T-helper 2 cell treated with Interferon-gamma antibody and Interleukin-4, amounts not matched to agents 100 ng/mL and 5 ng/mL, for 36 hours (primary cell): ENCODE data around the gene ZMYM5. TPM values are rescaled to one million over a fixed set of nuclear protein-coding genes. Genes with fewer than 3 reads are reported as not detected.
"Not testable (repeated sequence)": the region's sequence is repeated elsewhere in the genome, so short reads cannot be mapped to it uniquely, and the experiment has no call there.

Source experiments
- intact Hi-C: fragments of 100-400 bp; cut with micrococcal nuclease; formaldehyde crosslinking; loops from one replicate; pipeline ENCODE4 v1.15.1; 2023
- total RNA-seq: library from RNA; stranded (reverse); gene quantifications from 2 replicates; pipeline ENCODE4 v1.2.3, GENCODE V29; 2022

ZMYM5 gene
- total RNA-seq, 1 donor from 2014 or later = 15.0 TPM

DNA sequence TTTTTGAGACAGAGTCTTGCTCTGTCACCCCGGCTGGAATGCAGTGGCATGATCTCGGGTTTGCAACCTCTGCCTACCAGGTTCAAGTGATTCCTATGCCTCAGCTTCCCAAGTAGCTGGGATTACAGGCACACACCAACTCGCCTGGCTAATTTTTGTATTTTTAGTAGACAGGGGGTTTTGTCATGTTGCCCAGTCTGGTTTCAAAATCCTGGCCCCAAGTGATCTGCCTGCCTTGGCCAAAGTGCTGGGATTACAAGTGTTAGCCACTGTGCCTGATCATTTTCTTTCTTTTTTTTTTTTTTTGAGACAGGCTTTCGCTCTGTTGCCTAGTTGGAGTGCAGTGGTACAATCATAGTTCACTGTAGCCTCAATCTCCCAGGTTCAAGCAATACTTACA, 28.7 kb downstream of the ZMYM5 start:
- intact Hi-C loops = no loop called here

DNA sequence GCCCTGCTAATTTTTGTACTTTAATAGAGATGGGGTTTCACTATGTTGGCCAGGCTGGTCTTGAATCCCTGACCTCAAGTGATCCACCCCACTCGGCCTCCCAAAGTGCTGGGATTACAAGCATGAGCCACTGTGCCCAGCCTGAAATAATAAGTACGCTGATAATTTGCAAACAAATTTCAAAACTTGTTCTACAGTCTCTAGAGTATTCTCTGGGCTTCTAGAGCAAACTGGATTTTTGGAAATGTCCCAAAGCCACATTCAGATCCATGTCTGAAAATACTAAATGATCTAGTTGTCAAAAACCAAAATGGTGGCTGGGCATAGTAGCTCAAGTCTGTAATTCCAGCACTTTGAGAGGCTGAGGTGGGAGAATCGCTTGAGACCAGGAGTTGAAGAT, 40.8 kb downstream of the ZMYM5 start:
- intact Hi-C loops = no loop called here

DNA sequence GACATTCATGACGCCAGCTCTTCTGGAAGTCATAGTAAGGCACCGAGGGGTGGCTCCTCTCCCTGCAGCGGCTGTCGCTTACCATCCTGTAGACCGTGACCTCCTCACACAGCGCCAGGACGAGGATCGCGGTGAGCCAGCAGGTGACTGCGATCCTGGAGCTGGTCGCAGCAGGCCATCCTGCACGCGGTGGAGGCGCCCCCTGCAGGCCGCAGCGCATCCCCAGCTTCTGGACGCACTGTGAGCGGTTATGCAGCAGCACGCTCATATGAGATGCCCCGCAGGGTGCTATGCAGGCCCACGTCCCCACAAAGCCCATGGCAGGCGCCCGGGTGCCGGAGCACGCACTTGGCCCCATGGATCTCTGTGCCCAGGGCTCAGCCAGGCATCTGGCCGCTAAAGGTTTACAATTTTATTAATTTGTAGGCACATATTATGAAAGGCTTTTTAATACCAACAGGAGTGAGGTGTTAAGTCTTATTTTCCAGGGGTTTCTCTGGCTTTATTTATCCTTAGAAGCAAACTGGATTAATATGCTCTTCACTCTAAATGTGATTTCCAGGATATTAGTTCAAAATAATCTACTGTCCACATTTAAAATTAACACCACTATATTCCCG, 45.1 kb downstream of the ZMYM5 start:
- intact Hi-C loops = no loop called here

DNA sequence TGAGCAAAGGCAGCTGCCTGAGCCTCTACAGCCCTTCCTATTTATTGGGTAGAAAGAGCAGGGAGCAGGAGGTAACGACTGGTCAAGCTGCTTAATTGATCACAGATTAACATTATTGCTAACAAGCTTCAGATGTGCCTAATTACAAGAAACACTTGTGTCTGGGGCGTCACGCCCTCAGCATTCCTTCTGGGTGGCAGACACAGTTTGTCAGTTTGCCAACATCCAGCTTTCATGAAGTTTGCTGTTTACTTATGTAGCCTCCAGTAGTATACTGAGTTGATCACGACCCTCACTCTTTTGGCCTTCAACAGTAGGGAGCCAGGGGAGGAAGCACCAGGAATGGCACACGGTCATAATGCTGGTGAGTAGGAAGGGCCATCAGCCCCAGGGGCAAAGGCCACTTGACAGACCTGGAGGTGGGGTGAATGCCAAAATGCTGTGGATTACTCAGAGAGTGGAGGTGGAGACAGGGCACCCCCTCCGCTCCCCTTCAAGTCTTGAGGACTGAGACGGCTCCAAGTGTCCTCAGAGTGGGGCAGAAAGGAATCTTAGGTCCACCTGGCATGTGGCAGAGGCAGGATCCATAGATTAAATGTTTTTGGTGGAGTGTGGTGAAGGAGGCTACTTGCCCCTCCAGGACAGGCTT, 45.8 kb downstream of the ZMYM5 start:
- intact Hi-C loops = no loop called here

DNA sequence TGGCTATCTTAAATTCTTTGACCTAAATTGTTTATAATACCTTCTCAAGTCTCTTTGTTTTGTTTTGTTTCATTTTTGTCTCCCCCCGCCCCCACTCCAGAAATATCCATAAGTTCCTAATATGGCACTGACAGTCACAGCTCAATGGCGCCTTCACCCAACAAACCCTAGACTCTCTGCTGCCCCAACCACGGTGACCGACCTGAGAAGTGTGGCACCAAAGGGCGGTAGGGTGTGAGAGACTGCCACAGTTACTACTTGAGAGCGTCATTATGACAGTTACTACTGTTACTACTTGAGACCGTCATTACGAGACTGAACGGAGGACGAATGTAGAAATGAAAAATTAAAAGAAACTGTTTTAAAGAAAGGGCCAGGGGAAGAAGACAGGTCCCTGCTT, 46.3 kb downstream of the ZMYM5 start:
- intact Hi-C loops = no loop called here

DNA sequence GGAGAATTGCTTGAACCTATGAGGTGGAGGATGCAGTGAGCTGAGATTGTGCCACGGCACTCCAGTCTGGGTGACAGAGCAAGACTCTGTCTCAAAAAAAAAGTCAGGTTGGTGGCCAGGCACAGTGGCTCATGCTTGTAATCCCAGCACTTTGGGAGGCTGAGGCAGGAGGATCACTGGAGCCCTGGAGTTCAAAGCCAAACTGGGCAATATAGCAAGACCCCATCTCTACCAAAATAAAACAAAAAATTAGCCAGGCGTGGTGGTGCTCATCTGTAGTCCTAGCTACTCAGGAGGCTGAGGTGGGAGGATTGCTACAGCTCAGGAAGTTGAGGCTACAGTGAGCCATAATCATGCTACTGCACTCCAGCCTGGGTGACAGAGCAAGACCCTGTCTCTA, 47.6 kb downstream of the ZMYM5 start:
- intact Hi-C loops = not testable (repeated sequence)

DNA sequence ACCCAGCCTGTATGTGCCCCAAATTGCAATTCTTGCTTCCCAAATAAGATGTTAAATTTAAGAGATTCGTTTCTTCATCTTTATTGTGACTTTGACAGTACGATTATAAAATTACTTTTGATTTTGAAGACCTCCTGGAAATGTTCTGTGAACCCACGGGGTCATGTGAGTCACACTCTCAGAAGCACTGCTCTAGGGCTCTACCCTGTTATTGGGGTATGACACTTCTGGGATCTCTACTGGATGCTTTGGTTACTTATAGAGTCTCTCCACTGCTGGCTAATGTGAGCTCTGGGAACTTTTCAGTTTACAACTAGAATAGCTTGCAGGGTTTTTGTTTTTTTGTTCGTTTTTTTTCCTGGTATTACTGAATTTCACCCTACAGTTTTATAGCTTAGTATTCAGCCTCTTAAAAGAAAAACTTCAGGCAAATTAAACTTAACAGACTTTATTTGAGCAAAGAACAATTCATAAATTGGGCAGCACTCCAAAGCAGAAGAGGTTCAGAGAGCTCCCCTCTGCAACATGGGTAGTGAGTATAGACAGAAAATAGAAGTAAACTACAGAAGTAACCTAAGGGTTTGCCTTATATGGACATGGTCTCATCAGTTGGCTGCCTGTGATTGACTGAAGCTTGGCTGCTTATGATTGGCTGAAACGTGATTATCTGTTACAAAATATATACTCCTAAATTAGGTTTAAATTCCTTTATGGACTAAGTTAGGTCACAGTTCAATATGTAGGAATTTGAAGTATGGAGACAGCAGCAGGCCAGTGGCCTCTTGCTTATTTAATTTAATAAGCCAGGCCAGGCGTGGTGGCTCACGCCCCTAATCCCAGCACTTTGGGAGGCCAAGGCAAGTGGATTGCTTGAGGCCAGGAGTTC, 52.2 kb downstream of the ZMYM5 start:
- intact Hi-C loops = no loop called here

DNA sequence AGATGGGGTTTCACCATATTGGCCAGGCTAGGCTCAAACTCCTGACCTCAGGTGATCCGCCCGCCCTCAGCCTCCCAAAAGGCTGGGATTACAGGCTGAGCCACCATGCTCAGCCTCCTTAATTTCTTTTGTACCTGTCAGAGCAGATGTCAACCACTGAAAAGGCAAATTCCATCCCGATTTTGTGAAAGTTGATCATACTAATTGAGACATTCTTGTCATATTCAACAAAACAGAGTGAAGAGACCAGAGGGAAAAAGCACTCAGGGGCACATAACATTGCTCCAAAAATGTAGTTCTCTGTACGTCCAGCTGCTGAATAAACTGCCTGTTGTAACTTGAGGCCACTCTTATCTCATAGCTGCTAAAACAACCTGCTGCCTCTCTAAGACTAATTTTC, 53.3 kb downstream of the ZMYM5 start:
- intact Hi-C loops = no loop called here

DNA sequence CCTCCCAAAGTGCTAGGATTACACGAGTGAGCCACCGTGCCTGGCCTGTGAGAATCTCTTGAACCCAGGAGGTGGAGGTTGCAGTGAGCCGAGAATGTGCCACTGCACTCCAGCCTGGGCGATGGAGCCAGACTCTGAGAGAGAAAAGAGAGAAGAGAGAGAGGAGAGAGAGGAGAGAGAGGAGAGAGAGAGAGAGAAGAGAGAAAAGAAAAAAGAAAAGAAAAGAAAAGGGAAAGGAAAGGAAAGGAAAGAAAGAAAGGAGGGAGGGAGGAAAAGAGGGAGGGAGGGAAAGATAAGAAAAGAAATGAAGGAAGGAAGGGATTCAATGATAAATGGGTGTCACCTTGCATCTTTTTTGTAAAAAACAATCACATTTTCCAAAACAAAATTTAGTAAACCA, 57.7 kb downstream of the ZMYM5 start:
- intact Hi-C loops = no loop called here

DNA sequence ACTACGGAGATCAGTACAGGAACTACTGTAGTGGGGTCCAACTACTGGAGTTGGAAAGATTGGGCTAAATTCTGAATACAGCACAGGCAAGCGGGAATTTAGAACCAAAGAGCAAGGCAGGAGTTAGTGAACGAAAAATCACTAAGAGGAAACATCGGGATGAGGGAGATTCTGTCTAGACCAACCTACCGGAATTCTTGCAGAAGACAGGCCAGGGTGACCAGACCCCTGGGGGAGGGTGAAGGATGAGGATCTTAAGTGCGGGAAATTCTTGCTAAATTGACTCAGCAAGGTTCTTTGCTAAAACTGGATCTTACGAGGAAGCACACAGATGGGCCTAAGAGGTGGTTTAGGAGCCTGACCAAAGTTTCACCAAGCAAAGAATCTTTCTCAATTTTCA, 67.5 kb downstream of the ZMYM5 start:
- intact Hi-C loops = no loop called here

DNA sequence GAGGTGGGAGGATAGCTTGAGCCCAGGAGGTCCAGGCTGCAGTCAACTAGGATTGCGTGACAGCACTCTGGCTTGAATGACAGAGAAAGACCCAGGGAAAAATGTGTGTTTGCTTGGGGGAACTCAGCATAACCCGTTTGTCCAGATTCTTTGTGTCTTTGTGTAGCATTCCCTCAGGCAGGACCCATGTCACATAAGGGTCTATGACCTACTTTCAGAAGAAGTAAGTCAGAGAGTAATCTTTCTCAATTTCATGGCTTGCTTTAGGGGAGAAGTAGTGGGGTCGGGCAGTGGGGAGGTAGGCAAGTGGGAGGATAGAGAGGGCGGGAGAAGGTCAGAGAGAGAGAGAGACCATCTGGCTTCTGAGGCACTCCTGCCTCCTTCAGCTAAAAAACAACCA, 68.8 kb downstream of the ZMYM5 start:
- intact Hi-C loops = no loop called here

DNA sequence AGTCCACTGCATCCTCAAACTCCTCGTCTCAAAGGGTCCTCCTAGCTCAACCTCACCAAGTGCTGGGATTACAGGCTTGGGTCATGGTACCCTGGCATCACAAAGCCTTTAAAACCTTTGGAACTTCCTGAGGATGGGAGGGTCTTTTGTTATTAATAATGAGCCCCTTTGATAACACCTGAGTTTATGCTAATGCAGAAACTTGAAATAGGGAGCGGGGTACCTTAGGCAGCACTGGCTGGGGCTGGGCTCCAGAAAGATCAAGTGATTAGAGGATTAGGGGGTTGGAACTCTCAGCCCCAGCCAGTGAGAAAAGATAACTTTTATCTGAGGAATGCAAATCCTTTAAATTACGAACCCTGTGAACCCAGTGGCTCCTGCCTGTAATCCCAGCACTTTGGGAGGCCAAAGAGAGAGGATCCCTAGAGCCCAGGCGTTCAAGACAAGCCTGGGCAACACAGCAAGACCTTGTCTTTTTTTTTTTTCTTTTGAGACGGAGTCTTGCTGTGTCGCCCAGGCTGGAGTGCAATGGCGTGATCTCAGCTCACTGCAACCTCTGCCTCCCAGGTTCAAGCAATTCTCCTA, 71.4 kb downstream of the ZMYM5 start:
- intact Hi-C loops = no loop called here

DNA sequence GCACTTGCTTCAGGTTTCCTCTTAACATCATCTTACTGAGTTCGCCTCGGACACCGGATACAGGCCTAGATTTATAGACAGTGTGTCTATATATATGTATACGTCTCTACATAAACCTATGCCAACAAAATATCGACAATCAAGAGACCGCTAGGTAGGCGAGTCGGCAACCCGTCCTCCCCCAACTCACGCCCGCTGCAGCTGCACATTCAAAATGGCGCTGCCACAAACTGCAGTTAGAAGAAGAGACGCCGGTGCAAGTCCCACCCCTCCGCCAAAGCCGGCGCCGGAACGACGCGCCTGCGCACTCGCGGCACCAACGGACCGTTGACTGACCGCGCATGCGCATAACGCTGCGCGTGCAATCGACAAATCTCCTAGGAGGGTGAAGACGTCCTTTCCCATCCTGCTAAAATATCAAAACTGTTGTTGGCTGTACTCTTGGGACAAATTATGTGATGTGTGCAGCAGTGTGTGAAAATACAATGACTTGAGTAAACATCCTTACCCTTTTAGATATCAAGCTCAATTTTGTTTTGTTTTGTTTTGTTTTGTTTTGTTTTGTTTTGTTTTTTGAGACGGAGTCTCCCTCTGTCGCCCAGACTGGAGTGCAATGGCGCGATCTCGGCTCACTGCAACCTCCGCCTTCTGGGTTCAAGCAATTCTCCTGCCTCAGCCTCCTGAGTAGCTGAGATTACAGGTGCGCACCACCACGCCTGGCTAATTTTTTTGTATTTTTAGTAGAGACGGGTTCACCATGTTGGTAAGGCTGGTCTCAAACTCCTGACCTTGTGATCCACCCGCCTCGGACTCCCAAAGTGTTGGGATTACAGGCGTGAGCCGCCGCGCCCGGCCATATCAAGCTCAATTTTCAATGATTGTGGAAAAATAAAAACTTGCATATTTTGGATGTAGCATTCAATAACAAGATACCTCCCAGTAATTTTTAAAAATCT, 80.4 kb downstream of the ZMYM5 start, which contains the start of gene PSPC1:
TSS of gene PSPC1 (minus strand) at position 219 of the 956 bp plus-strand sequence. CDS start at position 31, 188 bp downstream.
- intact Hi-C loops = loop anchor here (1.0 to 5.0 kb wide), 4 partner anchors 80 to 177 kb away; partner anchors contain the start of genes MPHOSPH8 and ZMYM5

DNA sequence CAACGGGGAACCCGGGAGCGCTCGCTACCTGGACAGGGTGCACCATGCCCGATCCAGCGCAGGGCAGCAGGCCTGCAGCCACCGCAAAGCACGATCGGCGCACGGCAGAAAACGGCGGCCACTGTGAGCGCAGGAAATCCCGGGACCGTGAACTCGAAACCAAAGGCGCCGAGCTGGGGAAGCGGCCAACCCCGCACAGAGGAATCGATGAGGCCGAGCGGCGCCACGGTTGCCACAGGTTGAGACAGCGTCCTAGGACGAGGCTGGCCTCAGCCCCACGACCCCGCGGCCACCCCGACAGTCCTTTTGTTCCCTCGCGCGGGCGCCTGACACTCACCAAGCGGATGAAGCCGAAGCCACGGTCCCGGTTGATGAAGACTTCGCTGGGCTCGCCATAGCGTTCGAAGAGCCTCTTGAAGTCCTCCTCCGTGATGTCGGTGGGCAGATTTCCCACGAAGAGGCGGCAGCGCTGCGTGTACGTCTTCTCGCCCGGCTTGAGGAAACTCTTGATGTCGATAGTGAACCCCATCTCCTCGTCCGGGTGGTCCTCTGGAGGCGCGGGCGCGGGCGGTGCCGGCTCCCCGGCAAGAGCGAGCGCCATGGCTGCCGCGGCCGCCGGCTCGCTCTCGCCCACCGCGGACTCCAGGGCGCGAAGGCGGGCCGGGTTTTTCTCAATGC, 81.3 kb downstream of the ZMYM5 start:
- intact Hi-C loops = loop anchor here (1.0 to 5.0 kb wide), 4 partner anchors 81 to 178 kb away; partner anchors contain the start of genes MPHOSPH8 and ZMYM5

DNA sequence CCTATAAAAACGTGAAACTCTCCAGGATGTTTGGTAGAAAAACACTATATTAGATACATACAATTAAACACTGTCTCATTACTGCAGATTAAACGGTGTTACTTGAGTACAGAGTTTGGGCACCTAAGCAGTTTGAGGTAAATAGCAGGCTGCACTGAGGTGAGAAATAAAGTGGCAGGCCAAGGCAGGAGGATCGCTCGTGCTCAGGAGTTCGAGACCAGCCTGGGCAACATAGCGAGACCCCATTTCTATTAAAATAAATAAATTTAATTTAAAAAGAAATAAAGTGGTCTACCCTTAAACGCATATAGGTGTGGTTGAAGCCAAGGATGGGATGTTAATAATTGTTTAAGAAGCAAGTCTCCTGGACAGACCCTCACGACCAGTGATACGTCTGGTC, 81.9 kb downstream of the ZMYM5 start:
- intact Hi-C loops = loop anchor here (5.0 kb wide), 1 partner anchor 84 kb away; no protein-coding TSS in a partner anchor

DNA sequence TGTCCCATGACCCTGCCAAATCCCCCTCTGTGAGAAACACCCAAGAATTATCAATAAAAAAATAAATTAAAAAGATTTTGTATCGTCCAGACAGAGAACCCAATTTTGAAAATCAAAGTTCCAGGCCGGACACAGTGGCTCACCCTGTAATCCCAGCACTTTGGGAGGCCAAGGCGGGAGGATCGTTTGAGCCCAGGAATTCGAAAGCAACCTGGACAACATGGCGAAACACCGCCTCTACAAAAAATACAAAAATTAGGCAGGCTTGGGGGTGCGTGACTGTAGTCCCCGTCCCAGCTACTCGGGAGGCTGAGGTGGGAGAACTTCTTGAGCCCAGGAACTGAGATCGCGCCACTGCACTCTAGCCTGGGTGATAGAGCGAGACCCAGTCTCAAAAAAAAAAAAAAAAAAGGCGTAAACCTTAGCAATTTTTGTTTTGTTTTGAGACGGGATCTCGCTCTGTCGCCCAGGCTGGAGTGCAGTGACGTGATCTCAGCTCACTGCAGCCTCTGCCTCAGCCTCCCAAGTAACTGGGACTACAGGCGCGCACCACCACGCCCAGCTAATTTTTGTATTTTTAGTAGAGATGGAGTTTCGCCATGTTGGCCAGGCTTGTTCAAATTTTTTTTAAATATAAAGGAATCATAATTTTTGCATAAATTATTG, 82.6 kb downstream of the ZMYM5 start:
- intact Hi-C loops = loop anchor here (5.0 kb wide), 1 partner anchor 84 kb away; no protein-coding TSS in a partner anchor
